Measurements from ENCODE around the gene LRRC8B.
"Not testable (repeated sequence)": the region's sequence is repeated elsewhere in the genome, so short reads cannot be mapped to it uniquely, and the experiment has no call there.

LRRC8B gene

GRCh38 chr1:89487972-89488371 lies 36.7 kb upstream of the LRRC8B start:
- no peak for TF ChIP-seq CTCF (conservative IDR thresholded peaks at IDR 0.05; ENCODE audit: low read length)
- no peak overlapping the region for H3K4me3 ChIP-seq (ENCODE audit: low read length)
- DNase-seq (ENCODE audit: low read depth): no peak

- peak; percentile 60 for DNase-seq (ENCODE audit: low read depth)
- no peak overlapping the region for H3K4me3 ChIP-seq (ENCODE audit: low read length)
- no peak for TF ChIP-seq CTCF (conservative IDR thresholded peaks at IDR 0.05; ENCODE audit: low read length)
Observed at GRCh38 chr1:89489047-89489729, 35.4 kb upstream of the LRRC8B start.

GRCh38 chr1:89490389-89490788 lies 34.2 kb upstream of the LRRC8B start:
- DNase-seq (ENCODE audit: low read depth): no peak
- H3K4me3 ChIP-seq (ENCODE audit: low read length): no peak overlapping the region
- TF ChIP-seq CTCF (conservative IDR thresholded peaks at IDR 0.05; ENCODE audit: low read length): no peak

GRCh38 chr1:89499320-89499719 lies 25.3 kb upstream of the LRRC8B start:
- no peak for DNase-seq (ENCODE audit: low read depth)
- TF ChIP-seq CTCF (conservative IDR thresholded peaks at IDR 0.05; ENCODE audit: low read length): no peak

GRCh38 chr1:89502042-89502441 lies 22.6 kb upstream of the LRRC8B start:
- DNase-seq (ENCODE audit: low read depth): no peak
- no peak overlapping the region for H3K4me3 ChIP-seq (ENCODE audit: low read length)
- no peak for TF ChIP-seq CTCF (conservative IDR thresholded peaks at IDR 0.05; ENCODE audit: low read length)

More at GRCh38 chr1:89499320-89499719, 25.3 kb upstream of the LRRC8B start:
- H3K4me3 ChIP-seq (ENCODE audit: low read length): no peak overlapping the region

- no peak for TF ChIP-seq CTCF (conservative IDR thresholded peaks at IDR 0.05; ENCODE audit: low read length)
- H3K4me3 ChIP-seq (ENCODE audit: low read length): no peak overlapping the region
- no peak for DNase-seq (ENCODE audit: low read depth)
Observed at GRCh38 chr1:89502895-89503294, 21.7 kb upstream of the LRRC8B start.

- TF ChIP-seq CTCF (conservative IDR thresholded peaks at IDR 0.05; ENCODE audit: low read length): no peak
- DNase-seq (ENCODE audit: low read depth): no peak
Observed at GRCh38 chr1:89503690-89504089, 20.9 kb upstream of the LRRC8B start.

GRCh38 chr1:89510061-89510460 lies 14.6 kb upstream of the LRRC8B start:
- DNase-seq (ENCODE audit: low read depth): not testable (repeated sequence)

More at GRCh38 chr1:89503690-89504089, 20.9 kb upstream of the LRRC8B start:
- no peak overlapping the region for H3K4me3 ChIP-seq (ENCODE audit: low read length)

More at GRCh38 chr1:89510061-89510460, 14.6 kb upstream of the LRRC8B start:
- H3K4me3 ChIP-seq (ENCODE audit: low read length): not testable (repeated sequence)

Measured in AG10803 (cell line).